D721Med (cell line): ENCODE measurements around the gene TMEM145.

Experiments
- DNase-seq: peaks from one replicate; pipeline ENCODE4 v3.0.0; 2011; ENCODE audit warnings: low spot score; ENCODE audit not compliant: insufficient read length
- FAIRE-seq: peaks from 2 replicates; lab custom pipeline; 2011; peaks lifted over from hg19 to GRCh38; lab: Jason Lieb, UNC
- TF ChIP-seq, protein P1 (sequence below): IDR thresholded peaks from 2 replicates; pipeline ENCODE4 v1.5.1; 2012; ENCODE audit warnings: mild to moderate bottlenecking, control low read depth; ENCODE audit not compliant: insufficient read depth; ENCODE audit errors: missing control alignments

The TMEM145 gene

DNA sequence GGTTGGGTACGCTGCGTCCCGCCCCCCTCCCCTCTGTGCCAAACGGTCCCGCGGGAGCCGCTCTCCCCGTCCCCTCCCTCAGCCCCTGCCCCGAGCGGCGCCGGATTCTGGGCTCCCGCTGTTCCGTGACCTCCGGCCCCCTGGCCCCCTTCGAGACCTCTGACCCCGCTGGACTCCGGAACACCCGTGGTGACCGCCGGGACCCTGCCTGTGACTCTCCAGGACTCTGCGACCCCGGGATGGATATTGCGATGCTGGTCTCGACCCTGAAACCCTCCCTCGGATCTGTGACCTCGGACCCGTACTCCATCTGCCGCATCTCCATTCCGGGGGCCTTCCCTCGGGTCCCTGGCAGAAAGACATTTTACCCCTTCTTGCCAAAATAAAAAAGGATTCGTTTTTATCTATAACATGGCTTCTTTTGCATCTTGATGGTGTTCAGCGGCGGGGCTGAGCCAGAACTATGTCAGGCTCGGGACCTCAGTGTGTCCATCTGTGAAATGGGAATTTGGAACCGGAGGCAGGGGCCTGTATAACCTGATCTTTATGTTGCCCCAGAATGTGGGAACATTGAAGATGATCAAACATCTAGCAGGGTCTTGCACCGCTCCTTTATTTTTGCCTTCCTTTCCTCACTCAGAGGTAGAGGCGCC lies 11.7 kb downstream of the TMEM145 start:
- no peak for DNase-seq
- FAIRE-seq = no peak
- TF ChIP-seq, protein P1, sequence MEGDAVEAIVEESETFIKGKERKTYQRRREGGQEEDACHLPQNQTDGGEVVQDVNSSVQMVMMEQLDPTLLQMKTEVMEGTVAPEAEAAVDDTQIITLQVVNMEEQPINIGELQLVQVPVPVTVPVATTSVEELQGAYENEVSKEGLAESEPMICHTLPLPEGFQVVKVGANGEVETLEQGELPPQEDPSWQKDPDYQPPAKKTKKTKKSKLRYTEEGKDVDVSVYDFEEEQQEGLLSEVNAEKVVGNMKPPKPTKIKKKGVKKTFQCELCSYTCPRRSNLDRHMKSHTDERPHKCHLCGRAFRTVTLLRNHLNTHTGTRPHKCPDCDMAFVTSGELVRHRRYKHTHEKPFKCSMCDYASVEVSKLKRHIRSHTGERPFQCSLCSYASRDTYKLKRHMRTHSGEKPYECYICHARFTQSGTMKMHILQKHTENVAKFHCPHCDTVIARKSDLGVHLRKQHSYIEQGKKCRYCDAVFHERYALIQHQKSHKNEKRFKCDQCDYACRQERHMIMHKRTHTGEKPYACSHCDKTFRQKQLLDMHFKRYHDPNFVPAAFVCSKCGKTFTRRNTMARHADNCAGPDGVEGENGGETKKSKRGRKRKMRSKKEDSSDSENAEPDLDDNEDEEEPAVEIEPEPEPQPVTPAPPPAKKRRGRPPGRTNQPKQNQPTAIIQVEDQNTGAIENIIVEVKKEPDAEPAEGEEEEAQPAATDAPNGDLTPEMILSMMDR = no peak

GRCh38 chr19:42325308-42325895 lies 12.3 kb downstream of the TMEM145 start, which contains the start of gene MEGF8:
Gene MEGF8 (plus strand): TSS chr19:42325635. CDS start chr19:42326244, 609 bp downstream.
- DNase-seq (peak; percentile 96), FAIRE-seq (no peak)
- TF ChIP-seq, protein P1 = peak; percentile 90

- FAIRE-seq (no peak), DNase-seq (no peak)
- TF ChIP-seq, protein P1 = no peak
Measured at GRCh38 chr19:42325896-42326771, 13.0 kb downstream of the TMEM145 start.

DNA sequence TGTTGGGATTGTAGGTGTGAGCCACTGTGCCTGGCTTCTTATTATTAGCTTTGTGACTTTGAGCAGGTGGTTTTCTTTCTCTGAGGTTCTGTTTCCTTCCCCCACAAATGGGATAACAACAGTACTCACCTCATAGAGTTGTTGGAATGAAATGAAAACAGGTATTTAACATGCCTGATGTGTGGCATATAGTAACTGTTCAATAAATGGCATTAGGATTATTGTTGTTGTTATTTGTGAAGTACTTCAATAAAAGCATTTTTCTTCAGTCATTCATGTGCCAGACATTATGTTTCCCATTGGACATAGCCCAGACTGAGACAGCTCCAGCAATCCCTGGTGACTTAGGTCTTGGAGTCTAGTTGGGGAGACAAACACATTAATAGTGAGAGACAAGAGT lies 13.9 kb downstream of the TMEM145 start:
- TF ChIP-seq, protein P1 = no peak
- no peak for DNase-seq
- no peak for FAIRE-seq

DNA sequence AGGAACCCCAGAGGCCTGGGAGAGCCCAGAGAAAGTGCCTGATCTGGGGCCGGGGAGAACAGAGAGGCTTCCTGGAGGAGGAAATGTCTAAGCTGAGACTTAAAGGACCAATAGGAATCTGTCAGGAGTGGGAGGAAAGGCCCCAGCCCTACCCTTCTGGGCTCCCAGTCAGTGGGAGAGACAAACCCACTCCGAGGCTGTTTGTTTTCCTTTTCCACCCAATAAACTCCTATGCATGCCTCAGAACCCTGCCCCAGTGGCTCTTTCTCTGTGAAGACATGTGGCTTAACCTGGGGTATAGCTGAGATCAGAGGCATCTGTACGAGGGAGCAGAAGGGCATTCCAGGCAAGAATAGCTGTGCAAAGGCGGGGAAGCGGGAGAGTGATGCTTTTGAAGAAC lies 14.3 kb downstream of the TMEM145 start:
- DNase-seq (no peak), FAIRE-seq (no peak)
- TF ChIP-seq, protein P1 = no peak

DNA sequence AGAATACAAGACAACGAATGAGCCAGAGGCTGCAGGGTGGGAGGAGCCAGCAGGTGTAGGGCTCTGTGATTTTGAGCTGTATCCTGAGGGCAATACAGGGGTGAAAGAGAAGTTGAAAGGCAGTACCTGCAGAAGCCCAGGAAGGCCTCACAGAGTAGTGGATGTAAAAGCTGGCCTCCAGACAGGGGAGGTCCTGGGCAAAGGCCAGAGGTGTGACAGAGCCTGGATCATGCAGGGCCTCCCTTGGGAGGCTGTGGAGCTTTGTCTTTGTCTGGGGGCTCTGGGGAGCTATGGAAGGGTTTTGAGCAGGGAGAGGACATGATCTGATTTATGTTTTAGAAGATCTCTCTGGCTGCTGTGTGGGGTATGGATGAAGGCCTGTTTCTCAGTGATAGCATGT lies 15.0 kb downstream of the TMEM145 start:
- TF ChIP-seq, protein P1 = no peak

More for the DNA sequence above, 15.0 kb downstream of the TMEM145 start:
- FAIRE-seq (no peak), DNase-seq (no peak)
